Left cardiac atrium (tissue), 4 donors: ENCODE measurements around the gene TCEA3. TPM values are rescaled to one million over a fixed set of nuclear protein-coding genes. Genes with fewer than 3 reads are reported as not detected.
A peak's percentile ranks its signal among the peaks of the same experiment; 100 is the strongest.

Experiments used
- ATAC-seq, 2 donors: fragments of 200-7000 bp; cut with Tn5 transposase; one replicate each; pipeline ENCODE4 v1.9.1; 2020; ENCODE audit warnings: mild to moderate bottlenecking in 2 of 2, moderate library complexity in 2 of 2
- DNase-seq: peaks from one replicate; pipeline ENCODE4 v3.0.0-alpha.2; 2020
- intact Hi-C, 2 donors: fragments of 100-400 bp; cut with DNase I; formaldehyde crosslinking; loops; one replicate each; pipeline versions ENCODE4 v1.14.1 to v1.15.1; 2022 to 2023
- total RNA-seq, 2 donors: library from RNA; stranded (reverse); fragmentation: NEBNext Ultra II Directional; extraction: Animal tissue kit (Norgen Biotek cat#: 25700); gene quantifications; one replicate each; pipeline ENCODE4 v1.2.1, GENCODE V29; 2021
- donor health status: DM: no; HTN: yes; CAD: no.
- donor health status: DM: no; HTN: yes; CAD: no; lungs with severe emphysema.
- donor health status: DM: yes; HTN: yes; CAD: no.
- donor health status: Dilated cardiomyopathy.

The TCEA3 gene
- total RNA-seq, 2 donors from 2014 or later = 32.9 to 38.3 TPM

DNA sequence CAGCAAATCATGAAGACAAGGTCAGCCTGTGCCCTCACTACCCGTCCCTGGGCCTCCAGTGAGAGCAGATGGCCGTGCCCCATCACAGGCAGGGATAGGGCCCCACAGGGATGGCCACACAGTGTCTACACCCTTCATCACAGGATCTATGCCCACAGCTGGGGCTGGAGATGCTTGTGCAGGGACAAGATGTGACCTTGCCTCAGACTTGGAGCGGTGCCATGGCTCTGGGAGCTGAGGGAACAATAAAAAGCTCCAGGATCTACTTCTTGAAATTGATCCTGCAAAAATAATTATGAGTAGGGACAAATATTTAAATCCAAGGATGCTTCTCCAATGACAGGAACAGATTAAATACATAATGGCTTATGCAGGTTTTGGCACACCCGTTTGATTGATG lies 25.4 kb upstream of the TCEA3 start:
- ATAC-seq = peak; percentile 27 to 35
- intact Hi-C loops = no loop called here

GRCh38 chr1:23449306-23449705 lies 24.8 kb upstream of the TCEA3 start:
- intact Hi-C loops = no loop called here
- no peak for DNase-seq
- ATAC-seq = no peak

More for the DNA sequence above, 25.4 kb upstream of the TCEA3 start:
- peak; percentile 66 for DNase-seq

DNA sequence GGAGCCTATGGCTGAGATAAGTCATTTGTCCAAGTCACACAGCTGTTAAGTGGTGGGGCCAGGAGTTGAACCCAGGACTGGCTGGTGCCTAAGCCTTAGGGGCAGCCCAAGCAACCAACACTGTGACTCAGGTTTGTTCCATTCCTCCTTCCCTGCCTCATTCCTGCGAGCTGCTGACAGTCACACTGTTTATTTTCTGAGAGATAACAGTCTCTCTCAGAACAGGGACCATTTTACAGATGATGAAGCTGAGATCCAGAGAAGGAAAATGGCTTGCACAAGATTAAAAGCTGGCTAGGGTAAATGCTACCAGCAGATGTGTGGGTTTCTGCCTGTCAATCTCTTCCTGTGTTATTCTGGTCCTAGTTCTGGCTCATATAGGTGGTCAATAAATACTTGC lies 24.3 kb upstream of the TCEA3 start:
- intact Hi-C loops = no loop called here
- ATAC-seq = no peak
- DNase-seq = no peak

GRCh38 chr1:23446661-23447310 lies 22.2 kb upstream of the TCEA3 start:
- ATAC-seq = no peak
- intact Hi-C loops = no loop called here
- DNase-seq = no peak

DNA sequence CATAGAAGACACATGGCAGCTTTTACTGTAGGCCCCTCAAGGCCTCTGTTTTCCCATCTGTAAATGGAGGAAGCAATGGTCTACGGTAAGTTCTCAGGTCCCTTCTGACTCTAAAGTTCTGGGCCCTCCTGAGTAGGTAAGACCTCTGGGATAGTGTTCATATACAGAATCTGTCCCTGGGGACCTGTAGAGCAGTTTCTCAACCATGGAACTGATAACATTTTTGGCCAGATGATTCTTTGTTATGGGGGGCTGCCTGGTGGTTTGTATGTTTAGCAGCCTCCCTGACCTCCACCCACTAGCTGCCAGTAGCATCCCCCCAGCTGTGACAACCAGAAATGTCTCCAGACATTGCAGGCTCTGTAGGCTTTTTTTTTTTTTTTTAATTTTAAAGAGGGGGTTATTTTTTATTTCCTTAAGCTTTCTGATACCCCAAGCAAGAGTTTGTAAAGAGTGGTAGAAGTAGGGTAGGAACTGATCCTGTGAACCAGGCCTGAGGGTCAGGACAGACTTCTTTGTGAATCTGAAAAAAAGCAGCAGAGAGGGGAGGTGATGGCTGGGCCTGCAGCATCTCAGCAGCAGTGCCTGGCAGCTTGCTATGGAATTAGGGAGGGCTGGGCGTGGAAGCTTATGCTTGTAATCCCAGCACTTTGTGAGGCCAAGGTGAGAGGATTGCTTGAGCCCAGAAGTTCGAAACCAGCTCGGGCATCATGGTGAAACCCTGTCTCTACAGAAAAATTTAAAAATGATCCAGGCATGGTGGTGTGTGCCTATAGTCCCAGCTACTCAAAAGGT lies 20.2 kb upstream of the TCEA3 start:
- intact Hi-C loops = no loop called here

GRCh38 chr1:23444104-23444533 lies 19.6 kb upstream of the TCEA3 start:
- ATAC-seq = peak; percentile 92 to 97
- DNase-seq = peak; percentile 76
- intact Hi-C loops = no loop called here

More for the DNA sequence above, 20.2 kb upstream of the TCEA3 start:
- ATAC-seq (peak; percentile 3 to 7), DNase-seq (no peak)

GRCh38 chr1:23442751-23443150 lies 18.2 kb upstream of the TCEA3 start:
- ATAC-seq = no peak
- intact Hi-C loops = no loop called here
- no peak for DNase-seq

- DNase-seq (no peak), ATAC-seq (no peak)
- intact Hi-C loops = no loop called here
Observed at GRCh38 chr1:23441446-23442148, 17.0 kb upstream of the TCEA3 start.

DNA sequence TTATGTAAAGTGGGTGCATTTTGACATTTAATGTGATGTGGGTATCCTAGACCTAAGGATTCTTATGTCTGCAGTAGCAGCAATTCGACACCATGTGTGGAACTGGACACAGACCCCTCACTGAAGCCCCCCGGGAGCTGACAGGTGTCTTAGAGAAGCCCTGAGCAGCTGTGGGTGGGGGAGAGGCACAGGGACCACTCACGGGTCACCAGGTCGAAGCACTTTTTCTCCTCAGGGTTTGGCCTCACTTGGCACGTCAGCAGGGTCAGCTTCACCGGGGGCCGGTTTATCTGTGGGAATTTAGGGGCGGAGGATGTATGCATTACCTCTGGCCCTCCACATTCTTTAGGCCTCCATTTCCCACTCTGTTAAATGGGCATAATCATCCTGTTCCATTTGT lies 14.0 kb upstream of the TCEA3 start:
- no peak for DNase-seq
- intact Hi-C loops = no loop called here
- ATAC-seq = no peak

DNA sequence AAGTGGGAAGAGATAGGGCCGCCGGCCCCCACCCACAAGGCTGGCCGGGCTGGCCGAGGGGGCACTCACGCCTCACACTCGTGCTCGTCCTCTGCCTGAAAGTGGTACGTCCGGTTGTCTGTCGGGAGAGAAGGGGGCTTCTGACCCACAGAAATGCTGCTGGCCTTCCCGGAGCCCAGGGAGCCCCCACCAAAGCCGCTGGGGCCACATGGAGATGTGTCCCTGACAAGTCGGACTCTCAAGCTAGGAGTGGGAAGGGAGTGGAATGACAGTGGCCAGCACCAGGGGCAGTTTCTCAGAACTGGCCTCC lies 12.8 kb upstream of the TCEA3 start:
- DNase-seq = no peak
- no peak for ATAC-seq

GRCh38 chr1:23436520-23437354 lies 12.2 kb upstream of the TCEA3 start:
- DNase-seq (no peak), ATAC-seq (peak; percentile 18 to 21)
- intact Hi-C loops = no loop called here

More for the DNA sequence above, 12.8 kb upstream of the TCEA3 start:
- intact Hi-C loops = no loop called here

- DNase-seq (no peak), ATAC-seq (no peak)
- intact Hi-C loops = no loop called here
Observed at GRCh38 chr1:23434260-23434775, 9.8 kb upstream of the TCEA3 start.

GRCh38 chr1:23433122-23433521 lies 8.6 kb upstream of the TCEA3 start:
- ATAC-seq (no peak), DNase-seq (no peak)
- intact Hi-C loops = no loop called here

- DNase-seq = no peak
- intact Hi-C loops = no loop called here
- no peak for ATAC-seq
Observed at GRCh38 chr1:23431431-23431830, 6.9 kb upstream of the TCEA3 start.

- intact Hi-C loops = no loop called here
- DNase-seq (no peak), ATAC-seq (no peak)
Observed at GRCh38 chr1:23430803-23431202, 6.3 kb upstream of the TCEA3 start.

- ATAC-seq (no peak), DNase-seq (no peak)
- intact Hi-C loops = no loop called here
Observed at GRCh38 chr1:23428136-23428905, 3.8 kb upstream of the TCEA3 start.

- intact Hi-C loops = no loop called here
- ATAC-seq = no peak
- DNase-seq = no peak
Observed at GRCh38 chr1:23427550-23427949, 3.0 kb upstream of the TCEA3 start.

DNA sequence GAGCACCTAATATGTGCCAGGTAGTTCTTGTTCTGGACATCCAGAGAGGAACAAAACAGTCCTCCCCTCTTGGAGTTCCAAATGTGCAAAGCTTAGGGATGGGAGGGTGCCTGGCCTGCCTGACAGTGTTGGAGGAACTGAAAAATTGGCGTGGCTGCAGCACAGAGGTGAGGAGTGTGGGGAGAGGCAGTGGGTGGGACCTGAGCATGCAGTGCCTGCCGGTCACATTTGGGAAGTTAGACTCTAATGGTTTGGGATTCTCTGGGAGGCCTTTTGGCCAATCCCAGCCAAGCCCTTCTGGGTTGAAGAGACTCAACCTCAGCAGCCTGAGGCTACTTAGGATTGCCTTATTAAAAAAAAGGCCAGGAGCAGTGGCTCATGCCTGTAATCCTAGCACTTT lies 2.3 kb upstream of the TCEA3 start:
- intact Hi-C loops = no loop called here
- DNase-seq (no peak), ATAC-seq (no peak)

- intact Hi-C loops = no loop called here
- no peak for ATAC-seq
- DNase-seq = no peak
Observed at GRCh38 chr1:23425193-23425494, 596 bp upstream of the TCEA3 start.
